ENCODE results near the gene COL24A1. TPM values are rescaled to one million over a fixed set of nuclear protein-coding genes. Genes with fewer than 3 reads are reported as not detected.

COL24A1 gene
- total and polyA plus RNA-seq, 2 of the 8 experiments (the other 6 are each of a cell fraction or from before 2014, with no cell fraction given): 0.23 to 1.1 TPM

- TF ChIP-seq SIX5 (IDR thresholded peaks at IDR 0.05; ENCODE audit: low read depth, low read length) (no peak), CREB1 (IDR thresholded peaks at IDR 0.05) (no peak), POLR2A (IDR thresholded peaks at IDR 0.05; ENCODE audit: control extremely low read depth in 1 of 2, low read depth in 2 of 2, low read length in 2 of 2) (no peak)
These were observed 350.2 kb downstream of the COL24A1 start (continued) for GRCh38 chr1:85806236-85806965.

Measured in H1 (cell line).